Body of pancreas (tissue), 4 donors: ENCODE data around the gene NXPH3. TPM values are rescaled to one million over a fixed set of nuclear protein-coding genes. Genes with fewer than 3 reads are reported as not detected.

Source experiments
- ATAC-seq: fragments of 150-250 bp; one replicate; pipeline ENCODE4 v1.9.1; 2016
- DNase-seq, 4 donors: peaks; one replicate each; pipeline ENCODE4 v3.0.0-alpha.2; 2019
- H3K27ac ChIP-seq, 4 donors: fragments of 200-600 bp; sonication (generic); 1 replicate in 3 of 4; 2 replicates in 1 of 4; pipeline versions ENCODE4 v1.5.1 to v1.6.1; 2016 to 2019; ENCODE audit warnings: mild to moderate bottlenecking in 1 of 4, mixed read lengths in 1 of 4, moderate library complexity in 1 of 4
- H3K27me3 ChIP-seq, 2 donors: fragments of 200-600 bp; sonication (generic); one replicate each; pipeline ENCODE4 v1.6.0; 2016; ENCODE audit warnings: mild to moderate bottlenecking in 1 of 2
- H3K36me3 ChIP-seq, 2 donors: fragments of 200-600 bp; sonication (generic); replicated peaks in 1 of 2; 2 replicates each; pipeline ENCODE4 v1.5.1; 2016; ENCODE audit warnings: low read depth in 2 of 2; ENCODE audit not compliant: insufficient read depth in 1 of 2
- H3K4me1 ChIP-seq: fragments of 200-600 bp; sonication (generic); one replicate; pipeline ENCODE4 v1.6.0; 2016
- H3K4me3 ChIP-seq, 2 donors: fragments of 200-600 bp; sonication (generic); 1 replicate in 1 of 2; 2 replicates in 1 of 2; pipeline ENCODE4 v1.5.1; 2016 to 2019
- H3K9me3 ChIP-seq, 3 donors: fragments of 200-600 bp; sonication (generic); 1 replicate in 2 of 3; 2 replicates in 1 of 3; pipeline ENCODE4 v1.5.1; 2016
- POLR2A ChIP-seq, 3 donors: fragments of 450-650 bp; IDR thresholded peaks; one replicate each; pipeline ENCODE4 v1.6.1; 2016; ENCODE audit warnings: antibody characterized with exemption in 3 of 3, mild to moderate bottlenecking in 2 of 3
- WGBS, 2 donors: methylation state at CpG; one replicate each; pipeline ENCODE4 v1.1.5; 2017; 5-methylcytosine and 5-hydroxymethylcytosine counted together
- intact Hi-C: fragments of 100-400 bp; cut with DNase I; formaldehyde crosslinking; loops from one replicate; pipeline ENCODE4 v1.15.1; 2023
- total RNA-seq, 2 donors: library from RNA; depleted of rRNA; stranded (reverse); fragments of >200 nt; gene quantifications; one replicate each; pipeline ENCODE4 v1.1.0, GENCODE V29; 2016
- TF ChIP-seq, protein P1 (sequence below), 7 experiments: fragments of 450-650 bp in 4 of 7; fragments of 200-600 bp in 3 of 7; sonication (generic) in 3 of 7; IDR thresholded peaks; one replicate each; pipeline ENCODE4 v1.5.1; 2016 to 2019; ENCODE audit warnings: antibody characterized with exemption in 7 of 7

The NXPH3 gene
- total RNA-seq, 2 donors from 2014 or later = 0.78 to 0.99 TPM

DNA sequence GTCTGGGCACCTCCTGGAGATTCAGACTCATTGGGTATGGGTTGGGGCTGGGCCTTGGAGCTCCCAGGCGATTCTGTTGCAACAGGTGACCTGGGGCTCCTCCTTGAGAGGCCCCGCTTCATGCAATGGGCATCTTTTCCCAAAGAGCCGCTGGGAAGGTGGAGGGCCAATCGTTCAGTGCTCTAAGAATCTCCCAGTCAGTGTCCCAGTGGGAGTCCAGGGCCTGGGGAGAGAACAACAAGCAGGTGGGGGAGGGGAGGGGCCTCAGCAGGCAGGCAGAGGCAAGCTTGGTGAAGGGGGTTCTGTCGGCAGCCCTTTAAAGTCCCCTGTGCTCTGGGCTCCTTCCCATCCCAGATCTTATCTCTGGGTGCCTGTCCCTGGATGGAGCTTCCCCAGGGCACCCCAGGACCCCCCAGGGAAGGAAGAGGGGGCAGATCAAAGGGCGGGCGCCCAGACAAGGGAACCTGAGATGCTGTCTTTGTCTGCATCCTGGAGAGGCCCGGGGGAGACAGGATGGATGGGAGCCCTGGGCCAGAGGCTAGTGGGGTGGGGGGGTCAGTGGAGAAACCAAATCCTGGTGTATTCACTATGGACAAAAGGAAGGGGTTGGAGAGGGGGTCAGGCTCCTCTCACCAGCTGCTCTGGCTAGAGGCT lies 30.5 kb upstream of the NXPH3 start:
- Histone ChIP-seq H3K4me1 (no peaks in the 10 kb centered on the region), H3K4me3 (no peak overlapping the region), H3K27me3 (no peaks in the 10 kb centered on the region), H3K9me3 (no peaks in the 10 kb centered on the region), H3K36me3 (no peaks in the 10 kb centered on the region), H3K27ac (no peak overlapping the region)
- WGBS, 2 donors = 74 to 83% methylated on average over 6 of the region's 8 CpGs
- intact Hi-C loops = no loop called here
- TF ChIP-seq POLR2A (IDR thresholded peaks at IDR 0.05) = no peak
- TF ChIP-seq, protein P1, sequence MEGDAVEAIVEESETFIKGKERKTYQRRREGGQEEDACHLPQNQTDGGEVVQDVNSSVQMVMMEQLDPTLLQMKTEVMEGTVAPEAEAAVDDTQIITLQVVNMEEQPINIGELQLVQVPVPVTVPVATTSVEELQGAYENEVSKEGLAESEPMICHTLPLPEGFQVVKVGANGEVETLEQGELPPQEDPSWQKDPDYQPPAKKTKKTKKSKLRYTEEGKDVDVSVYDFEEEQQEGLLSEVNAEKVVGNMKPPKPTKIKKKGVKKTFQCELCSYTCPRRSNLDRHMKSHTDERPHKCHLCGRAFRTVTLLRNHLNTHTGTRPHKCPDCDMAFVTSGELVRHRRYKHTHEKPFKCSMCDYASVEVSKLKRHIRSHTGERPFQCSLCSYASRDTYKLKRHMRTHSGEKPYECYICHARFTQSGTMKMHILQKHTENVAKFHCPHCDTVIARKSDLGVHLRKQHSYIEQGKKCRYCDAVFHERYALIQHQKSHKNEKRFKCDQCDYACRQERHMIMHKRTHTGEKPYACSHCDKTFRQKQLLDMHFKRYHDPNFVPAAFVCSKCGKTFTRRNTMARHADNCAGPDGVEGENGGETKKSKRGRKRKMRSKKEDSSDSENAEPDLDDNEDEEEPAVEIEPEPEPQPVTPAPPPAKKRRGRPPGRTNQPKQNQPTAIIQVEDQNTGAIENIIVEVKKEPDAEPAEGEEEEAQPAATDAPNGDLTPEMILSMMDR (IDR thresholded peaks at IDR 0.05) = no peak
- no peak for ATAC-seq
- no peak for DNase-seq

DNA sequence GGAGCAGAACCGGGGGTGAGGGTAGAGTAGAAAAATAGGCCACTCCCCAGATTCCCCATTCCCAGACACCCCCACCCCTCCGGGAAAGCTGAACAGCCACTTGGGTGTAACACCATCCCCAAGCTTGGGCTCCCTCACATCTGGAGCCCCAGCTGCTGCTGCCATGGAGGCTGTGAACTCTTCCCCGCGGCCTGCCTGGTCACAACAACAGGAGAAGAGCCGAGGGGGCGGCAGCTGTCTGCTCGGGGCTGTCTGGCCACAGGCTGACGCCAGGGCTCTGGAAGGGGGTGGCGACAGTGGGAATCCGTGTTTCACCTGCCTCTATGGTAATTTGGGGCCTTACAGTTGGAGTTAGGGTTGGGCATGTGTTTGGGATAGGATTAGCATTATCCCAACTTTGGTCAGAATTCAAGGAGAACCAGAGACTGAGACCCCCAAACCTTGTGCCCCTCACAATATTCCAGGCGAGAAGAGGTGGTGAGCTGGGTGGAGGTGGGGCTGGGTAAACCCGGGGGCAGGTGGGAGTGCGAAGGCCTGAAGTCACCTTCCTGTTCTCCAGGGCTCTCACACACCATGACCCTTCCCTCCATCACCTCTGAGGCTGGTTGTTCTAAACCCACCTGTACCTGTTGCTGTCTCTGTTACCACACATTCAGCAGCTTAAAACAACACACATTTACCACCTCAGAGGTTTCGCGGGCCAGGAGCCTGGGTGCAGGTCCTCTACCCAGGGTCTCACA lies 29.7 kb upstream of the NXPH3 start:
- Histone ChIP-seq H3K27me3 (no peaks in the 10 kb centered on the region), H3K27ac (no peak overlapping the region), H3K4me3 (no peak overlapping the region), H3K9me3 (no peaks in the 10 kb centered on the region), H3K36me3 (no peaks in the 10 kb centered on the region), H3K4me1 (no peaks in the 10 kb centered on the region)
- intact Hi-C loops = no loop called here
- TF ChIP-seq, protein P1 (IDR thresholded peaks at IDR 0.05) = no peak
- TF ChIP-seq POLR2A (IDR thresholded peaks at IDR 0.05) = no peak
- DNase-seq = no peak
- 75 to 76% methylated on average over 10 to 12 of the region's 15 CpGs for WGBS, 2 donors
- no peak for ATAC-seq

DNA sequence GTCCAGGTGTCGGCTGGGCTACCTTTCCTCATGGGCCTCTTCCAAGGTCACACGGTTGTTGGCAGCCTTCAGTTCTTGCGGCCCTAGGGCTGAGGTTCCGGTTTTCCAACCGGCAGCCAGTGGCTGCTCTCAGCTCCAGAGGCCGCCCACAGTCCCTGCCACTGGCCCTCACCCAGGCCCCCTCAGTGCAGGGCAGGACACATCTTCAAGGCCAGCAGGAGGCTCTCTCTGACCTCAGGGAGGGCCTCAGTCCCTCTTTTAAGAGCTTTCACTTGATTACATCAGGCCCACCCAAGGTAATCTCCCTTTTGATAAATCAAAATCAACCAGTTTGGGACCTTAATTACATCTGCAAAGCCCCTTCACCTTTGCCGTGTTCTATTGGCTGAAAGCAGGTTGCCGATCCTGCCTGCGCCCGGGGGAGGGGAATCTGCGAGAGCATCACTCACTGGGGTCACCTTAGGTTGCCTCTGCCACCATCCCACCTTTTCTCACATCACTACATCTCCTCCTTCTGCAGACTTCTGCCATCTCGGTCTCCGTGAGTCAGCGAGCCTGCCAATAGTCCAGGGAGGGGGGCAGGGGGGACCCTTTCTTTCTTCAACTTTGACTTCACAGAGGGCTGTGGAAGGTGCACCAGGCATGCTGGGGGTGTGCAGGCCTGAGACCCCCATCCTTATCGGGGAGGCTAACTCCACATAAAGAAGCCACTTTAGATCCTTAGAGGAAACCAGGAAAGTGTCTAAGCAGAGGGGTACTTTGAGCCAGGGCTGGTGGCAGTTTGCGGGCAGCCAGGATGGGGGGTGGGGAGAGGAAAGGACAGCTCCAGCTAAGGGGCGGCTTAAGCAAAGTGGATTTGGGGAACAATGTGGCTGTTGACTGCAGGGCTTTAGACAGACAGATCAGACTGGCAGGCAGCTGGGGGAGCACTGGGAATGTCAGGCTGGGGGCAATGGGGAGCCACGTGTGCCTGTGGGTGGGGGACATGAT lies 28.8 kb upstream of the NXPH3 start:
- H3K4me3 ChIP-seq = no peak overlapping the region
- no peak for ATAC-seq
- TF ChIP-seq POLR2A (IDR thresholded peaks at IDR 0.05) = no peak
- TF ChIP-seq, protein P1 (IDR thresholded peaks at IDR 0.05) = no peak
- H3K9me3 ChIP-seq = no peaks in the 10 kb centered on the region
- no peak for DNase-seq
- intact Hi-C loops = no loop called here
- H3K4me1 ChIP-seq = no peaks in the 10 kb centered on the region
- no peaks in the 10 kb centered on the region for H3K27me3 ChIP-seq
- H3K27ac ChIP-seq = no peak overlapping the region
- H3K36me3 ChIP-seq = no peaks in the 10 kb centered on the region
- 72 to 78% methylated on average over 17 to 18 of the region's 18 CpGs for WGBS, 2 donors

DNA sequence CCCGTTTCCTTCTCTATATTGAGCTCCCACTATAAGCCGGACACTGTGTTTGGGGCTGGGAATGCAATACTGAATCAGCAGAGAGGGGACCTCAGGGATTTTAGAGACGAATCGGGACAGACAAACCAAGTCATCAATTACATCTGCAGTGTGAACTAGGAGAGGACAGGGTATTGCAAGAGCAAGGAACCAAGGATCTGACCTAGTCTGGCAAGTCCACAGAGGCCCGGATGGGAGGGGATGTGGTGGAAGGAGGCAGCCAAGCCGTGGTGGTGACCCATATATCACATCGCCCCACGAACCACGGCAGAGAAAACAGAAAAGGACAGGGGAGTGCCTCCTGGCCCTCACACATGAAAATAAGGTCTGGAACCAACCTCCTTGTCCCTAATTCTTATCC lies 28.1 kb upstream of the NXPH3 start:
- no peaks in the 10 kb centered on the region for H3K27me3 ChIP-seq
- intact Hi-C loops = no loop called here
- H3K4me3 ChIP-seq = no peak overlapping the region
- no peak for TF ChIP-seq POLR2A (IDR thresholded peaks at IDR 0.05)
- TF ChIP-seq, protein P1 (IDR thresholded peaks at IDR 0.05) = no peak
- H3K9me3 ChIP-seq = no peaks in the 10 kb centered on the region
- H3K27ac ChIP-seq = no peak overlapping the region
- DNase-seq (peak in 2 of 4 donors; percentile 33), ATAC-seq (peak; percentile 36)
- no peaks in the 10 kb centered on the region for H3K36me3 ChIP-seq
- no peaks in the 10 kb centered on the region for H3K4me1 ChIP-seq
- 67 to 68% methylated on average over 9 of the region's 9 CpGs for WGBS, 2 donors
